ENCODE results near the gene LDAH. TPM values are rescaled to one million over a fixed set of nuclear protein-coding genes. Genes with fewer than 3 reads are reported as not detected.
A peak's percentile ranks its signal among the peaks of the same experiment; 100 is the strongest.

Gene LDAH
- total RNA-seq, 1 donor from 2014 or later = 18.3 TPM

- DNase-seq (peak; percentile 44), ATAC-seq (peak in 1 of 2 donors; percentile 19)
- Histone ChIP-seq H3K27me3 (ENCODE audit: low read depth) (no peaks in the 10 kb centered on the region), H3K4me3 (no peak overlapping the region), H3K9me3 (no peaks in the 10 kb centered on the region), H3K36me3 (peaks cover 46% of the 10 kb centered on the region), H3K4me1 (peaks cover 34% of the 10 kb centered on the region), H3K27ac (peak overlapping the region; percentile 84)
- intact Hi-C loops (cut with DNase I) = loop anchor here (10.0 kb wide), 1 partner anchor 190 kb away; the partner anchor contains the start of gene RHOB
- TF ChIP-seq, protein P1, sequence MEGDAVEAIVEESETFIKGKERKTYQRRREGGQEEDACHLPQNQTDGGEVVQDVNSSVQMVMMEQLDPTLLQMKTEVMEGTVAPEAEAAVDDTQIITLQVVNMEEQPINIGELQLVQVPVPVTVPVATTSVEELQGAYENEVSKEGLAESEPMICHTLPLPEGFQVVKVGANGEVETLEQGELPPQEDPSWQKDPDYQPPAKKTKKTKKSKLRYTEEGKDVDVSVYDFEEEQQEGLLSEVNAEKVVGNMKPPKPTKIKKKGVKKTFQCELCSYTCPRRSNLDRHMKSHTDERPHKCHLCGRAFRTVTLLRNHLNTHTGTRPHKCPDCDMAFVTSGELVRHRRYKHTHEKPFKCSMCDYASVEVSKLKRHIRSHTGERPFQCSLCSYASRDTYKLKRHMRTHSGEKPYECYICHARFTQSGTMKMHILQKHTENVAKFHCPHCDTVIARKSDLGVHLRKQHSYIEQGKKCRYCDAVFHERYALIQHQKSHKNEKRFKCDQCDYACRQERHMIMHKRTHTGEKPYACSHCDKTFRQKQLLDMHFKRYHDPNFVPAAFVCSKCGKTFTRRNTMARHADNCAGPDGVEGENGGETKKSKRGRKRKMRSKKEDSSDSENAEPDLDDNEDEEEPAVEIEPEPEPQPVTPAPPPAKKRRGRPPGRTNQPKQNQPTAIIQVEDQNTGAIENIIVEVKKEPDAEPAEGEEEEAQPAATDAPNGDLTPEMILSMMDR (IDR thresholded peaks at IDR 0.05) = no peak
These were observed 187.8 kb downstream of the LDAH start for GRCh38 chr2:20635113-20635510.

GRCh38 chr2:20634507-20635112 is 188.3 kb downstream of the LDAH start:
- H3K27ac ChIP-seq = peak overlapping the region; percentile 84
- peaks cover 34% of the 10 kb centered on the region for H3K4me1 ChIP-seq
- no peaks in the 10 kb centered on the region for H3K27me3 ChIP-seq (ENCODE audit: low read depth)
- TF ChIP-seq, protein P1 (IDR thresholded peaks at IDR 0.05) = no peak
- H3K4me3 ChIP-seq = no peak overlapping the region
- H3K36me3 ChIP-seq = peaks cover 41% of the 10 kb centered on the region
- peak; percentile 41 to 52 for ATAC-seq
- H3K9me3 ChIP-seq = no peaks in the 10 kb centered on the region
- peak; percentile 51 for DNase-seq
- intact Hi-C loops (cut with DNase I) = loop anchor here (10.0 kb wide), 1 partner anchor 190 kb away; the partner anchor contains the start of gene RHOB

Other genes starting within 250 kb of the LDAH start
- 39.9 TPM for gene HS1BP3, start 172.0 kb downstream of the LDAH start, total RNA-seq
- gene GDF7, start 156.0 kb downstream of the LDAH start, total RNA-seq = 0.62 TPM
- 0.53 TPM for gene APOB, start 221.0 kb upstream of the LDAH start, total RNA-seq